ENCODE data around the gene CAPZA3.
"Not testable (repeated sequence)": the region's sequence is repeated elsewhere in the genome, so short reads cannot be mapped to it uniquely, and the experiment has no call there.

Gene CAPZA3

DNA sequence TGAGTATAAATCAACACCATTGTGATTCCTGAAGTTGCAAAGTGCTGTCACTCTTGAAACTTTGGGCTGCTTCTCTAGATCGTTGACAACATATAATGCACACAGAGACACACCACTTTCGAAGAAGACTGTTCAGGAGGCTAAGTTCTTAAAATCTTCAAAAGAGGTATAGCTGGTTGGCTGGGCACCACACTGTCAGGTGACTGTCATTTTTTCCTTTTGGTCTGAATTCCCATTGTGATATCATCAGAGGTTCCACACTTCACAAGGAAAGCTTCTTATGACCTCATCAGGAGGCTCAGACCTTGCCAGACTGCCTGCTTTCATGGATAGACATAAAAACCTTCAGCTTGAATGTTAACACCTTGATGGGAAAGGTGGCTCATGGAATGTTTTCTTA, at the start of gene CAPZA3, which contains the start of gene PLCZ1:
Gene CAPZA3, plus strand, starts transcription at position 301 of the 400 bp plus-strand sequence. CDS start 150 bp downstream, outside the sequence.
Gene PLCZ1, minus strand, starts transcription at position 194 of the 400 bp plus-strand sequence. CDS start 641 bp downstream, outside the sequence.
- no peak for DNase-seq (ENCODE audit: low read depth)

DNA sequence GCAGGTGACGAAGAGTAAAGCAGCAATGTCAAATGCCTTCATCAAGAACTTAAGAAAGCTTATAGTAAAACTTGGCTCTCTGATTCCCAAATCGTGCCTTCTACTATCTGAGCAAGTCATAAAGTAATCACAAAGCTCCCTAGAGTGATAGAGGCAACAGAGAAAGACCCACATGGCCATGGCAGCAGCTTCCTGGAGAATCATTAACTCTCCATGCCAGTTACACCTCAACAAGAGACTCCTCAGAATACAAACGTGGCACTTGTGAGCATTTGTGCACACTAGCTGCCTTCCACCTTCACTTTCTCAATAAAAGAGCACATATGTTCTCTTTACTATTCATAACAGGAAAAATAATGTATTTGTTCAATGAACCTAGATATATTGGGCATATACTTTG, 48.1 kb upstream of the CAPZA3 start:
- no peak for DNase-seq (ENCODE audit: low read depth)

DNA sequence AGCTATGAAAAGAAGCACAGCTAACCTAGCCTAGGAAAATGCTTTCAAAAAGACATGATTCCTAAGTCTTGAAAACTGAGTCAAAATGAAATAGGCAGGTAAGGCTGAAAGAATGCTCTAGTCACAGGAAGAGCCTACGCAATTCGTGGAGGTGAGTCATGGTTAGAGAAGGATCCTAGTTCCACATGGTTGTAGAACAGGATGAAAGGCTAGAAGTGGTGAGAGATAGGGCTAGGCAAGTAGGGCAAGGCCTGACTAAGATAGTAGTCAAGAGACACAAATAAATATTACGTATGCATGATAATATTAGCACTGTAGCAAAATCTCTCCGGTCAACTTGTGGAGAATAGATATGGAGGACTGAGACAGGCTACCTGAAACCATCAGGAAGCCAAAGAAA, 47.3 kb upstream of the CAPZA3 start:
- no peak for DNase-seq (ENCODE audit: low read depth)

GRCh38 chr12:18693986-18694385, 43.9 kb upstream of the CAPZA3 start:
- not testable (repeated sequence) for DNase-seq (ENCODE audit: low read depth)

DNA sequence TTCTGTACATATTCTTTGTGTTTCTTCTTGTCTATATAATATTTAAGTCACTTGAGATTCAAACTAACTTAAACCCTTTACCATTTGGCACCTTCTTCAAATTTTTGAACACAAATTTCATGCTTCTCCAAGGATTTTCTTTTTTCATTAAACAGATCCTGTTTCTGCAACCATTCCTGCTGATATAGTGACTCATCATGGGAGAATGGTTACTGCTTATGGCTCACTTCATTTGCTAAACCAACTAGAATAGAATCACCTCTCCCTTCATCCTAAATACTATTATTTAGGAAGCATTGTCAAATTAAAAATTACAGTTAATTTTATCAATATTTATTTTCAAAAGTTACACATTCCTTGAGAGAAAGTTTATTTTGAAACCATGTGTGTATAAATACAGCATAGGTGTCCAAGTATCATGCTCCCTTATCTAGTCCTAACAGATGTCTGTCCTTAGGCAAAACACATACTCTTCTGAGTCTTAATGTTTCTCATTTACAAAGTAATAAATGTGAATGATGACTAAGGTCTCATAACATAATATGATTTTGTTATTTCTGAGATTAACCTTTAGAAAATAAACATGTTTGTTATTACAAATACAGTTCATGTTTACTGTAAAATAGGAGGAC, 40.8 kb upstream of the CAPZA3 start:
- DNase-seq (ENCODE audit: low read depth), result no peak

DNA sequence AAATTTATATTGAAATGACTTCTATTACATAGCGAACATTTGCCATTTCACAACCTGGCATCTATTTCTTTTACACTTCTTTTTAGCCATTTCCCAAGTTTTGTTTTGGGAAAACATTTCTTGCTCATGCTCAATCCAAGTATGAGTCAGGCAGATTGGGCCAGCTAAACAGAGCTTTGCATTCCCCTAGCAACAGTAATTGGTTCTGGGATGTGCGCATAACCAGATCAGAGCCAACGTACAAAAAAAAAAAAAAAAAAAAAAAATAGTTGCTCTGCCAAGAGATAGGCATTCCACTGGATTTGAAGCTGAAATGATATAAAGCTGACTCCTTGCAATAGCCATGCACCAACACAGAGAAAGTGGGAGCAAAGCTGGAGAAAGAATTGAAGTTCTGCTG, 37.6 kb upstream of the CAPZA3 start:
- no peak for DNase-seq (ENCODE audit: low read depth)

GRCh38 chr12:18703321-18703720, 34.6 kb upstream of the CAPZA3 start:
- no peak for DNase-seq (ENCODE audit: low read depth)

DNA sequence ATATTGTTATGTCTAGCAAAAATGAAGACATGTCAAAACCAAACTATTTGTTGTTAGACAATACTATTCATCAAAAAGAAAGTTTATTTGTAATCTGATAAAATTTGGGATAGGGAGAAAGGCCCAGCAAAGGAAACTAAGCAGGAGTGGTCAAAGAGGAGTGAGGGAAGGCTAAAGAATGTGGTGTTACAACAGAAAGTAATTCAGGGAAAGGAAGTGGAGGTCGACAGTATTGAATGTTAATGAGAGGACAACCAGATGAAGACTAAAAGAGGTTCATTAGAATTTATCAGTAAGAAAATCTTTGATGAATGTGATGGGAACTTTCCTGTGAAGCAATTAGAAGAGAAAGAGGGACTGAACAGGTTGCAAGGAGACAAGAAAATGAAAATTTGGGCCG, 34.0 kb upstream of the CAPZA3 start:
- no peak for DNase-seq (ENCODE audit: low read depth)

DNA sequence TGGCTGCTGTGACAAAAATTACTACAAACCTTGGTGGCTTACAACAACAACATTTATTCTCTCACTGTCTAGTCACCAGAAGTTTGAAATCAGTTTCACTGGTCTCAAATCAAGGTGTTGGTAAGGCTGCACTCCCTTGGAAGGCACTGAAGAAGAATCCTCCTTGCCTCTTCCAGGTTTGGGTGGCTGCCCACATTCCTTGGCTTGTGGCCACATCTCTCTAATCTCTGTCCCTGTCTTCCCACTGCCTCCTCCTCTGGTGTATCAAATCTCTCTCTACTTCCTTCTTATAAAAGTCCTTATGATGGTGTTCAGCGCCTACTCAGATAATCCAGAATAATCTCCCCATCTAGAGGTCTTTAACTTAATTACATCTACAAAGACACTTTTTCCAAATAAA, 31.1 kb upstream of the CAPZA3 start:
- DNase-seq (ENCODE audit: low read depth), result no peak

DNA sequence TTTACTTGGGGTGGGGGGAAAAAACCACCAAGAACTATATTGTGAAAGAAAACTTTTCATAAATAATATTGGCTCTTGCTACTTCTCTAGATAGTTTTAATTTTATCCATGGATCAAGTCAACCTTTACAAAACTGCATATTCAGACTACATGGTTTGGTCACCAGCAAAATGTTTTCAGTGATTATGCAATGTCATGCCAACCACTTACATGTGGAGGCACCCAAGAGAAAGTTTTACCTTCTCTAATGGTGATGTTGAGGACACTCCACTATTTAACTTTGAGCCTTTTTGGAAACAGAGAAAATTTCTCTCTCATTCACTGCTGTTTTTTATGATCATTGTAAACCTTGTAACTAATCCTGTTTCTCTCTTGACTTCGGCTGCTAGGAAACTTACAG, 21.7 kb upstream of the CAPZA3 start:
- DNase-seq (ENCODE audit: low read depth), result no peak

DNA sequence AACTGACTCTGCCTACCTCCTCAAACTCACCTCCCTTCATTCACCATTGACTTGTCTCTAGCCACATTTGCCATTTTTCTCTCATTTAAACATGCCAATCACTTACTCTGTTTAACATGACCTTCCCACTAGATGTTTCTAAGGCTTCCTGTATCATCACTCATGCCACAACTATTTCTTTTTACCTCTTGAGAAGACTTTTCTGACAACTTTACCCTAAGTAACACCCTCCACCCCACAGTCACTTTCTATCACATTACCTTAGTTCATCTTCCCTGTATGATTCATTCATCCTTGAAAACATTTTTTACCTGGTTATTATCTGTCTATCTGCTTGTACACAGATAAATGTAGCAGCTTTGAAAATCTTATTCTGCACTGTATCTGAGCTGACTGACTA, 19.5 kb upstream of the CAPZA3 start:
- DNase-seq (ENCODE audit: low read depth), result no peak

DNA sequence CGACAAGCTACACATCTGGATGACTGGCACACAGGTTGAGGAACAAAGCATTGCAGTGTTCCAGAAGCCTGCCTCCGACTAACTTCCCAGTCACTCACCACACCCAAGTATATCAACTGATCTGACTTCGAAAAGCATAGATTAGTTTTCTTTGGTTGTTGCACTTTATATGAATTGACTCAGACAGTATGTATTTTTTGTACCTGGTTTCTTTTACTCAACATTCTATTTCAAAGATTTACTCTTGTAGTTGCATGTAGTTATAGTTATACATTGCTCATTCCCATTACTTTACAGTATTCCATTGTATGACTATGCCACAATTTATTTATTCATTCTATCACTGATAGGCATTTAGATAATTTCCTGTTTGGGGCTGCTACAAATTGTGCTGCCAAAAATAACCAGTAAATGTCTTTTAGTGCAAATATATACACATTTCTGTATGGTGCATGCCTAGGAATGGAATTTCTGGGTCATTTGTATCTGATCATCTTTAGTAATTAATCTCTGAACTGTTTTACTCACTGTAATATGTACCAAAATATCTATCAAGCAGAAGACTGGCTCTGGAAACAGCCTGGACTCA, 17.9 kb upstream of the CAPZA3 start:
- DNase-seq (ENCODE audit: low read depth), result no peak

GRCh38 chr12:18720690-18721089, 17.2 kb upstream of the CAPZA3 start:
- DNase-seq (ENCODE audit: low read depth), result no peak

DNA sequence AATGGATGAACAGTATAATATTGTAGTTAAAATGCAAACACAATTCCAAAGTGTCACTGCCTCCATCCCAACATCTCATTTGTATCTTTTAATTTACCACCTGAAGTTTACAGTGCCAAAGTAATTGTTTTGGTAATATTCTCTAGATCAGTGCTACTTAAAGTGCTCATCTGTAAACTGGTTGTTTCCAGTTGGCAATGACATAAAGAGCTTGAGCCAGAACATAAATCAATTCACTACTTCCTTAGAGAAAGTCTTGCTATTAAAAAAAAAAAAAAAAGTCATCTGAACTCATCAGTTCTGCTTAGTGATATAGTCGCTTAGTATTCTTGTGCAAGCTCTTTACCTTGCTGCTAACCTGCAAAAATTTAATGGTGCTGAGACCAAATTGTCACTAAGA, 16.5 kb upstream of the CAPZA3 start:
- no peak for DNase-seq (ENCODE audit: low read depth)

GRCh38 chr12:18723752-18724151, 14.2 kb upstream of the CAPZA3 start:
- DNase-seq (ENCODE audit: low read depth), result no peak

GRCh38 chr12:18731156-18731555, 6.8 kb upstream of the CAPZA3 start:
- DNase-seq (ENCODE audit: low read depth), result no peak

GRCh38 chr12:18747895-18748294, 10.0 kb downstream of the CAPZA3 start:
- DNase-seq (ENCODE audit: low read depth), result no peak

GRCh38 chr12:18749386-18749957, 11.6 kb downstream of the CAPZA3 start:
- no peak for DNase-seq (ENCODE audit: low read depth)

DNA sequence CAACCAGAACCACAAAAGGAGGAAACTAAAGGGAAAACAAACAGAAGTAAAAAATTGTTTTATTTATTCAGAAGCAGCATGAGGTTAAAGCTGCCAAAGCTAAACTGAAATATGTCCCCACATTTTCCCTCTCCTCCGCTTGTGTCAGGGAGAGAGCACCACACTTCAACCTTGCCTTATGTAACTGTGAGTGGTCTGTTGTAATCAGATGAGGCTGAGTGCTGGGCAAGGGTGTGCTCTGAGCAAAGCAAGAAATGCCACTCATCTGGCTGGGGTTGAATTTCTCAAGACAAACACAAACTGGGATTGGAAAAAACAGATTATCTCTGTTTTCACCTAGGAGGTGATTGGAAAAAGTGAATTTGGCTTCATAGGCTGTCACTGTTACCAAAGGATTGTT, 12.2 kb downstream of the CAPZA3 start:
- DNase-seq (ENCODE audit: low read depth), result no peak

DNA sequence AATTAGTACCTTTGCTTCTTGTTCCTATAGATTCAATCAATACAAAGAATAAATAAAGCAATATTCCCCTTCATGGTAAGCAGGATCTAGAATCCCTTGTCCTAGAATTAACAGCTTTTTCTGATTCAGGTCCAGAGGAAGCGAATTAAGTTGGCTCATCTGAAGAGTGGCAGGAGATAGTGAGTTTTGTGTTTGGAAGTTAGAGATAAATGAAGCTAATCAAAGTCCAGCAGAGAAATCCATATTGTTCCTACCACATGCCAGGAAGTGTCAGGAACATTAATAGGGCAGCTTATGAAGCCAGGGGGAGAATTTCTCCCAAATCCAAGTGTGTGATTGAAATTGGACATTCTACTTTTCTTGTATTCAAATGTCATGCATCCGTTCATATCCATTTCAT, 13.9 kb downstream of the CAPZA3 start:
- DNase-seq (ENCODE audit: low read depth), result no peak

DNA sequence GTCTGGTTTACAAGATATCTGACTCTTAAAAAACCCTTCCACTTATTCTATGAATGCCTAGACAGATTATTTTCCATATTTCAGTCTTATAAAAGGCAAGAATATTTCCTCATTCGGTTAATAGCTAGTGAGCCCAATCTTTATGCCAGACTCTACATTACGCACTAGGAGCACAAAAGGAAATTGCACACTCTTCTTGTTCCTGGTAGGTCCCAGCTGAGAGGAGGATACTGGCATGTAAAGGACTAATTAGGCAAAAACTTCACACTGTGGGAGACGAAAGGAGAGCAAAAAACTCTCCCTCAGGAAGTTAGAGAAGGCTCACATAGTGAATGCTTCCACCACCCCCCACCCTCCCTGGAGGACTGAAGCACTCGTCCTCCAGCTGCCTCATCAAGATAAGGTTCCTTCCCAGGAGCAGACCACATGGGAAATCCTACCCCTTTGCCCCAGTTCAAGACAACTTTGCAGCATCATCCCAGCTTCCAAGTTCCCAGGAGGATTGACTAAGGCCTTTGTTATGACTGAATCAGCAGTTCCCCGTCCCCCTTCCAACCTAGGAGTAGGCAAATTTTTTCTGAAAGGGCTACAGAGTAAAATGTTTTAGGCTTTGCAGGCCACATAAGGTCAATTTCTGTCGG, 14.5 kb downstream of the CAPZA3 start:
- DNase-seq (ENCODE audit: low read depth), result no peak

GRCh38 chr12:18752947-18753346, 15.0 kb downstream of the CAPZA3 start:
- no peak for DNase-seq (ENCODE audit: low read depth)

GRCh38 chr12:18753481-18754123, 15.7 kb downstream of the CAPZA3 start:
- no peak for DNase-seq (ENCODE audit: low read depth)

Data from activated T-cell treated with anti-CD3 and anti-CD28 coated beads for 48 hours (primary cell).